IMR-90 (cell line): ENCODE data around the gene ZFYVE28. TPM values are rescaled to one million over a fixed set of nuclear protein-coding genes. Genes with fewer than 3 reads are reported as not detected.

ENCODE experiments used
- ATAC-seq: fragments of 200-7000 bp; cut with Tn5 transposase; 2 replicates; pipeline ENCODE4 v1.9.1; 2020; ENCODE audit warnings: low read depth, mild to moderate bottlenecking, moderate library complexity
- BruUV-seq: library from RNA; stranded (reverse); fragments of 400-500 nt; replicated peaks from 2 replicates; lab custom pipeline; 2021; lab: Mats Ljungman, UMichigan
- CTCF ChIA-PET: fragments of 300-600 bp; formaldehyde crosslinking; extraction: SDS; loops from one replicate; lab custom pipeline; 2021; ENCODE audit warnings: antibody characterized with exemption; lab: Yijun Ruan, JAX
- POLR2A ChIA-PET: fragments of 300-600 bp; sonication (Branson Sonifier 250); formaldehyde crosslinking; loops from one replicate; lab custom pipeline; 2022; ENCODE audit warnings: antibody characterized with exemption; ENCODE audit not compliant: unreplicated experiment; lab: Charles Lee
- DNase-seq: peaks from one replicate; pipeline ENCODE4 v3.0.0; 2013
- H2AFZ ChIP-seq: replicated peaks from 2 replicates; pipeline ENCODE3; 2013; ENCODE audit warnings: low read length, mild to moderate bottlenecking; ENCODE audit not compliant: poor library complexity
- H2AK5ac ChIP-seq: 2 replicates; pipeline ENCODE4 v1.6.1; 2013; ENCODE audit warnings: low read depth, low read length, inconsistent platforms
- H2AK9ac ChIP-seq: replicated peaks from 2 replicates; pipeline ENCODE3; 2013; ENCODE audit warnings: mild to moderate bottlenecking, low read depth, low read length, moderate library complexity; ENCODE audit not compliant: poor library complexity
- H2BK120ac ChIP-seq: 2 replicates; pipeline ENCODE4 v1.6.1; 2013; ENCODE audit warnings: low read depth, low read length, inconsistent platforms
- H2BK15ac ChIP-seq: 3 replicates; pipeline ENCODE4 v1.6.1; 2013; ENCODE audit warnings: low read depth, low read length, inconsistent platforms
- H2BK20ac ChIP-seq: 2 replicates; pipeline ENCODE4 v1.6.1; 2013; ENCODE audit warnings: low read depth, mild to moderate bottlenecking, inconsistent platforms, low read length, moderate library complexity
- H2BK5ac ChIP-seq: 2 replicates; pipeline ENCODE4 v1.6.1; 2013; ENCODE audit warnings: mild to moderate bottlenecking, low read depth, low read length, inconsistent platforms; ENCODE audit not compliant: poor library complexity, severe bottlenecking
- H3K14ac ChIP-seq: replicated peaks from 2 replicates; pipeline ENCODE4 v1.6.1; 2013; ENCODE audit warnings: low read depth, low read length, inconsistent platforms
- H3K18ac ChIP-seq: 2 replicates; pipeline ENCODE4 v1.6.1; 2013; ENCODE audit warnings: low read depth, low read length, control low read depth
- H3K23ac ChIP-seq: 2 replicates; pipeline ENCODE4 v1.6.1; 2013; ENCODE audit warnings: low read depth, low read length, inconsistent platforms
- H3K27ac ChIP-seq: 2 replicates; pipeline ENCODE4 v1.5.1; 2013; ENCODE audit warnings: mild to moderate bottlenecking, control low read depth, low read length; ENCODE audit not compliant: insufficient read depth
- H3K27me3 ChIP-seq: 2 replicates; pipeline ENCODE4 v1.6.1; 2013; ENCODE audit warnings: low read length; ENCODE audit not compliant: control insufficient read depth, insufficient read depth
- H3K36me3 ChIP-seq: 2 replicates; pipeline ENCODE4 v1.6.1; 2013; ENCODE audit warnings: low read length, mixed read lengths; ENCODE audit not compliant: control insufficient read depth, insufficient read depth
- H3K4ac ChIP-seq: 2 replicates; pipeline ENCODE4 v1.6.1; 2013; ENCODE audit warnings: low read depth, low read length, inconsistent platforms
- H3K4me1 ChIP-seq: 2 replicates; pipeline ENCODE4 v1.6.1; 2013; ENCODE audit warnings: low read length, mixed read lengths; ENCODE audit not compliant: control insufficient read depth, insufficient read depth
- H3K4me2 ChIP-seq: 2 replicates; pipeline ENCODE4 v1.6.1; 2013; ENCODE audit warnings: low read depth, mild to moderate bottlenecking, control low read depth, low read length, moderate library complexity
- H3K4me3 ChIP-seq: 2 replicates; pipeline ENCODE4 v1.5.1; 2013; ENCODE audit warnings: low read depth, mild to moderate bottlenecking, control low read depth, low read length, moderate library complexity; ENCODE audit not compliant: insufficient read depth
- H3K56ac ChIP-seq: 2 replicates; pipeline ENCODE4 v1.6.1; 2013; ENCODE audit warnings: low read length, inconsistent platforms; ENCODE audit not compliant: insufficient read depth; ENCODE audit errors: extremely low read depth
- H3K79me1 ChIP-seq, 2 experiments: 2 replicates each; pipeline ENCODE4 v1.6.1; 2013; ENCODE audit warnings: low read length in 2 of 2, inconsistent platforms in 1 of 2, low read depth in 1 of 2
- H3K9ac ChIP-seq: 2 replicates; pipeline ENCODE4 v1.6.1; 2013; ENCODE audit warnings: low read depth, low read length, control low read depth
- H3K9me1 ChIP-seq: 2 replicates; pipeline ENCODE4 v1.6.1; 2013; ENCODE audit warnings: low read length, inconsistent platforms; ENCODE audit not compliant: insufficient read depth
- H3K9me3 ChIP-seq: 2 replicates; pipeline ENCODE4 v1.6.1; 2013; ENCODE audit warnings: low read length; ENCODE audit not compliant: control insufficient read depth, insufficient read depth
- H4K20me1 ChIP-seq: 2 replicates; pipeline ENCODE4 v1.6.1; 2013; ENCODE audit warnings: low read length, inconsistent platforms; ENCODE audit not compliant: insufficient read depth
- H4K5ac ChIP-seq: 2 replicates; pipeline ENCODE4 v1.6.1; 2013; ENCODE audit warnings: mild to moderate bottlenecking, low read depth, low read length, control low read depth
- H4K8ac ChIP-seq, 2 experiments: 2 replicates each; pipeline ENCODE4 v1.6.1; 2013; ENCODE audit warnings: low read depth in 2 of 2, low read length in 2 of 2, control low read depth in 1 of 2, inconsistent platforms in 1 of 2
- H4K91ac ChIP-seq: 2 replicates; pipeline ENCODE4 v1.6.1; 2013; ENCODE audit warnings: low read depth, low read length, inconsistent platforms; ENCODE audit not compliant: insufficient read depth
- BHLHE40 ChIP-seq: fragments of 150-350 bp; IDR thresholded peaks from 2 replicates; pipeline ENCODE4 v1.6.1; 2016; ENCODE audit warnings: mild to moderate bottlenecking, low read depth, low read length
- CEBPB ChIP-seq: IDR thresholded peaks from 2 replicates; pipeline ENCODE4 v1.6.1; 2012; ENCODE audit warnings: low read depth, low read length, improper control_type of control experiment
- MXI1 ChIP-seq: IDR thresholded peaks from 2 replicates; pipeline ENCODE4 v1.6.1; 2012; ENCODE audit warnings: low read depth, mild to moderate bottlenecking, low read length, moderate library complexity, borderline replicate concordance
- NFE2L2 ChIP-seq: fragments of 150-350 bp; IDR thresholded peaks from 2 replicates; pipeline ENCODE4 v1.6.1; 2016; ENCODE audit warnings: low read depth, mild to moderate bottlenecking, low read length
- RFX5 ChIP-seq: IDR thresholded peaks from 2 replicates; pipeline ENCODE4 v1.8.0; 2012; ENCODE audit warnings: low read depth, mild to moderate bottlenecking, low read length, moderate library complexity
- SMC3 ChIP-seq: fragments of 150-350 bp; IDR thresholded peaks from 2 replicates; pipeline ENCODE4 v1.6.1; 2016; ENCODE audit warnings: low read depth, mild to moderate bottlenecking, antibody characterized with exemption, low read length, moderate library complexity
- USF2 ChIP-seq: fragments of 150-350 bp; IDR thresholded peaks from 2 replicates; pipeline ENCODE4 v1.6.1; 2017; ENCODE audit warnings: mild to moderate bottlenecking, antibody characterized with exemption, low read length, low read depth
- WGBS, 2 experiments: methylation state at CpG; one replicate each; pipeline versions ENCODE4 v1.1.5 to v1.1.7; 2013; ENCODE audit warnings: missing lambda C conversion rate in 2 of 2; ENCODE audit not compliant: insufficient read length in 1 of 2; ENCODE audit errors: extremely low coverage in 2 of 2; 5-methylcytosine and 5-hydroxymethylcytosine counted together
- dilution Hi-C: fragments of 300-500 bp; cut with HindIII; formaldehyde crosslinking; loops from one replicate; pipeline ENCODE4 v1.14.3; 2018; ENCODE audit warnings: low sequenced_read_pairs; ENCODE audit not compliant: unreplicated experiment
- in situ Hi-C: fragments of 300-500 bp; cut with MboI; formaldehyde crosslinking; loops from 3 replicates; pipeline ENCODE4 v1.14.3; 2019; ENCODE audit warnings: low sequenced_read_pairs, inconsistent platforms, mixed read lengths
- intact Hi-C: fragments of 100-400 bp; cut with micrococcal nuclease; formaldehyde crosslinking; loops from 2 replicates; pipeline ENCODE4 v1.10.0; 2022
- polyA plus RNA-seq, 3 experiments: library from polyadenylated mRNA; depleted of rRNA; stranded (reverse); fragments of >200 nt; gene quantifications; 2 replicates each; pipeline ENCODE4 v1.2.3, GENCODE V29; 2012; ENCODE audit warnings: low replicate concordance in 1 of 3
- total RNA-seq: library from RNA; depleted of rRNA; stranded (reverse); fragments of >200 nt; gene quantifications from 2 replicates; pipeline ENCODE4 v1.2.3, GENCODE V29; 2012

ZFYVE28 gene
- total and polyA plus RNA-seq, 2 of the 4 experiments (the other 2 are of a cell fraction) = 0.36 to 1.2 TPM

- intact Hi-C loops = no loop called here
- H3K79me1 ChIP-seq = no peaks in the 10 kb centered on the region
- no peaks in the 10 kb centered on the region for H3K36me3 ChIP-seq
- in situ Hi-C loops = no loop called here
- no peaks in the 10 kb centered on the region for H3K9me1 ChIP-seq
- H2BK5ac ChIP-seq = no peak overlapping the region
- ATAC-seq (no peak; the same call in 1 of the 2 replicates), DNase-seq (no peak)
- CTCF ChIA-PET = interaction anchor here (0.8 kb wide), 1 partner anchor 9 kb away, joined by 3 read pairs; no protein-coding TSS in a partner anchor
- no peak overlapping the region for H2BK20ac ChIP-seq
- no peak overlapping the region for H3K27ac ChIP-seq
- POLR2A ChIA-PET = no interaction called here
- H3K9me3 ChIP-seq = peaks cover 9% of the 10 kb centered on the region
- H2AFZ ChIP-seq = no peak overlapping the region
- H4K91ac ChIP-seq = no peak overlapping the region
- no peak overlapping the region for H3K4ac ChIP-seq
- dilution Hi-C loops = no loop called here
- 28% methylated on average over 3 of the region's 19 CpGs; no CpG with 5 or more reads in 1 of the 2 experiments for WGBS, 2 experiments
- no peak overlapping the region for H3K23ac ChIP-seq
- H2AK5ac ChIP-seq = no peak overlapping the region
- no peak overlapping the region for H3K4me2 ChIP-seq
- no peak overlapping the region for H3K4me3 ChIP-seq
- no peak overlapping the region for H3K14ac ChIP-seq
- no peak overlapping the region for H4K5ac ChIP-seq
- TF ChIP-seq CEBPB (no peak), BHLHE40 (no peak), NFE2L2 (no peak), SMC3 (no peak), MXI1 (no peak), USF2 (no peak), RFX5 (no peak)
- no peak overlapping the region for H2AK9ac ChIP-seq
- H3K4me1 ChIP-seq = peaks cover 2% of the 10 kb centered on the region; the same call in 1 of the 2 replicates
- H2BK120ac ChIP-seq = no peak overlapping the region
- H4K8ac ChIP-seq = no peak overlapping the region
- no peak overlapping the region for H2BK15ac ChIP-seq
- H3K56ac ChIP-seq = no peak overlapping the region
- no peaks in the 10 kb centered on the region for H4K20me1 ChIP-seq
- peaks cover 14% of the 10 kb centered on the region for H3K27me3 ChIP-seq
- H3K18ac ChIP-seq = no peak overlapping the region
- BruUV-seq = no TSS peak
- no peak overlapping the region for H3K9ac ChIP-seq
Measured at GRCh38 chr4:2301806-2302205, 116.6 kb downstream of the ZFYVE28 start.
